Measurements from ENCODE around the gene ETNPPL.

DNA sequence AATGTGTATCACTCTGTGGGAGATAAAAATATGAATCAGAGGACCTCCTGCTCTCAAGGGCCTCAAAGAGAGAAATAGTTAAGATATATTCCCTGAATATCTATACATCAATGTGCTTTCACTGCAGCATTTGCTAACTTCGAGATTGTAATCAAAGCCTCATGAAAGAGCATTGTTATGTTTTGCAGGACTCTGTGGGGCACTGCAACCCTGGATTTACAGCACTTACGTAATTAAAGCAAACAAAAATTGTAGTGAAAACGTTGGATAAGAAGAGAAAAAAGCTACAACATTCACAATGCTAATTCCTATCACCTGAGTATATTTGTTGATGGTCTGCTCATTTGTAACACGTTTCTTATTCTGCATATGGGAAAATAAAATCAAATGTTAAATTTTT, 48.0 kb downstream of the ETNPPL start:
- TF ChIP-seq, protein P1, sequence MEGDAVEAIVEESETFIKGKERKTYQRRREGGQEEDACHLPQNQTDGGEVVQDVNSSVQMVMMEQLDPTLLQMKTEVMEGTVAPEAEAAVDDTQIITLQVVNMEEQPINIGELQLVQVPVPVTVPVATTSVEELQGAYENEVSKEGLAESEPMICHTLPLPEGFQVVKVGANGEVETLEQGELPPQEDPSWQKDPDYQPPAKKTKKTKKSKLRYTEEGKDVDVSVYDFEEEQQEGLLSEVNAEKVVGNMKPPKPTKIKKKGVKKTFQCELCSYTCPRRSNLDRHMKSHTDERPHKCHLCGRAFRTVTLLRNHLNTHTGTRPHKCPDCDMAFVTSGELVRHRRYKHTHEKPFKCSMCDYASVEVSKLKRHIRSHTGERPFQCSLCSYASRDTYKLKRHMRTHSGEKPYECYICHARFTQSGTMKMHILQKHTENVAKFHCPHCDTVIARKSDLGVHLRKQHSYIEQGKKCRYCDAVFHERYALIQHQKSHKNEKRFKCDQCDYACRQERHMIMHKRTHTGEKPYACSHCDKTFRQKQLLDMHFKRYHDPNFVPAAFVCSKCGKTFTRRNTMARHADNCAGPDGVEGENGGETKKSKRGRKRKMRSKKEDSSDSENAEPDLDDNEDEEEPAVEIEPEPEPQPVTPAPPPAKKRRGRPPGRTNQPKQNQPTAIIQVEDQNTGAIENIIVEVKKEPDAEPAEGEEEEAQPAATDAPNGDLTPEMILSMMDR (IDR thresholded peaks at IDR 0.05 in 2 of 3, conservative IDR thresholded peaks at IDR 0.05 in 1 of 3; ENCODE audit: insufficient read depth in 2 of 3, low read depth in 1 of 3, low read length in 3 of 3) = no peak
- TF ChIP-seq KAT8 (IDR thresholded peaks at IDR 0.05; ENCODE audit: low read depth) (no peak), NR2F6 (CRISPR knock-in tag; IDR thresholded peaks at IDR 0.05) (no peak), HMG20B (CRISPR knock-in tag; IDR thresholded peaks at IDR 0.05) (no peak), NFRKB (IDR thresholded peaks at IDR 0.05; ENCODE audit: low read depth) (no peak)
